Esophagus (tissue), 2 donors: ENCODE measurements around the gene SPDEF. TPM values are rescaled to one million over a fixed set of nuclear protein-coding genes. Genes with fewer than 3 reads are reported as not detected.

ENCODE experiments used
- H3K27ac ChIP-seq, 2 donors: one replicate each; pipeline ENCODE4 v1.5.1; 2013; ENCODE audit warnings: low read depth in 2 of 2, mild to moderate bottlenecking in 2 of 2, inconsistent platforms in 1 of 2, low read length in 1 of 2, moderate library complexity in 1 of 2
- H3K27me3 ChIP-seq, 2 donors: one replicate each; pipeline ENCODE4 v1.6.1; 2013; ENCODE audit warnings: low read length in 2 of 2, control low read depth in 1 of 2, mild to moderate bottlenecking in 1 of 2; ENCODE audit not compliant: insufficient read depth in 2 of 2, control insufficient read depth in 1 of 2
- H3K36me3 ChIP-seq, 2 donors: one replicate each; pipeline ENCODE4 v1.6.1; 2013; ENCODE audit warnings: low read length in 1 of 2; ENCODE audit not compliant: control insufficient read depth in 2 of 2, insufficient read depth in 2 of 2
- H3K4me1 ChIP-seq, 2 donors: one replicate each; pipeline ENCODE4 v1.6.1; 2013; ENCODE audit warnings: low read length in 1 of 2; ENCODE audit not compliant: control insufficient read depth in 2 of 2, insufficient read depth in 2 of 2
- H3K4me3 ChIP-seq, 2 donors: one replicate each; pipeline ENCODE4 v1.5.1; 2013; ENCODE audit warnings: low read length in 2 of 2, mild to moderate bottlenecking in 2 of 2, low read depth in 1 of 2, moderate library complexity in 1 of 2
- H3K9me3 ChIP-seq, 2 donors: one replicate each; pipeline ENCODE4 v1.6.1; 2013; ENCODE audit warnings: mild to moderate bottlenecking in 2 of 2, low read depth in 1 of 2, low read length in 1 of 2, moderate library complexity in 1 of 2; ENCODE audit not compliant: control insufficient read depth in 2 of 2, insufficient read depth in 1 of 2
- WGBS, 2 donors: extraction: QIAGEN DNeasy Blood & Tissue Kit; methylation state at CpG; one replicate each; pipeline ENCODE4 v1.1.7; 2013; 5-methylcytosine and 5-hydroxymethylcytosine counted together
- polyA plus RNA-seq, 2 donors: library from polyadenylated mRNA; stranded (reverse); fragments of 200-250 nt; gene quantifications; one replicate each; pipeline ENCODE4 v1.2.3, GENCODE V29; 2013
- donor health status: healthy with polysubstance abuse.
- donor health status: Bipolar disorder and iron deficiency.

Gene SPDEF
- polyA plus RNA-seq, 2 donors: 0.08 TPM

DNA sequence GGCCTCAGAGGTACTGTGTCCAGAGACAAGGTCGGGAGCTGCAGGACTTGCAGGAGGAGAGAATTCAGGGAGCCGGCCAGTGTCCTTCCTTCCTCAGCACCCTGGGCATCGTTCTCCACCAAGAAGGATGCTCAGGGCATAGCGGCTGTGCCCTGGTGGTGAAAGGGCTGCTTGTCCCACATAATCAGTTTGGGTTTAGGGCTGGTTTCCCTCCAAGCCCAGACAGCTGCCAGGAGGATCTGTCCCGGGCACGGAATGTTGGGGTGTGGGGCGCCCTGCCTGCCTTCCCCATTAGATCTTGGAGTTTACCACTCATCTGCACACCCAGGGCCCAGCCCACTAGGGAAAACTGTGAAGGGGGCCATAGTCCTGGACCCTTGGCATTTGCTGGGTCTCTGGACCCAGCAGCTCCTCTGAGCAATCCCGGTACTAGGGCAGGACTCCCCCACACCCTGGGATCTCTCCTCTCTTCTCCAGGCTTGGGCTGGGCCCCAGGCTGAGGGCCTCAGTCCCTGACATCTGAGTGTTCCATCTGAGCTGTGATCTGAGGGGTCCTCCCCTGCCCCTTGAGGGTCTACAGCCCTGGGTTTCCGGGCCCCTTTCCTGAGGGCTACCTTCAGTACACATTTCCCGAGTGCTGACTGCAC, 18.6 kb upstream of the SPDEF start:
- Histone ChIP-seq H3K9me3 (no peaks in the 10 kb centered on the region), H3K4me1 (peaks cover 0 to 2% of the 10 kb centered on the region in 2 donors), H3K27me3 (no peaks in the 10 kb centered on the region), H3K4me3 (no peak overlapping the region), H3K36me3 (no peaks in the 10 kb centered on the region), H3K27ac (no peak overlapping the region)
- 72 to 73% methylated on average over 10 of the region's 10 CpGs for WGBS, 2 donors

DNA sequence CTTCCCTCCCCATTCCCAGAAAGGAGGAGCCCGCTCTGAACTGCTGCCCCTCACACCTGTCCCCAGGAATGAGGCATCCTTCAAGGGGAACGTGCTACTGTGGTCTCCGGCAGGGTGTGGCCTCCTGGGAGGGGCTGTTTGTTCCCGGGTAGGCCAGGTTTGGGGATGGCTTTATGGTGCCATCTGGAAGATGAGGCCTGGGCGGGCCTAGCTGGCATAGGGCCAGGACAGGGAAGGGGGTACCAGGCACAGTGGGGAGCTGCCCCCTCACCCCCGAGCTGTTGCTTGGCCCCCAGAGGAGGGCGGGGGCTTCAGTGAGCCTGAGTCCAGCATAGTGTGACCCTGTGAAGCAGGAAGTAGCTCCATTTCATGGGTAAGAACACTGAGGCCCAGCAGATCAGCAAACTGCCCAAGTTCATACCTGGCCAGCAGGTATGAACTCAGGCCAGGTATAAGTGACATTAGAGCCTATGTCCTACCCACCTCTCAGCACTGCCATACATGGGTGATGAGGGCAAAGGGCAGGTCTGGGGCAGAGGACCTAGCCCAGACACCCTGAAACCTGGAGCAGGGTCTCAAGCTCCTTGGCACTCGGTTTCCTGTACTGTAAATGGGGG, 17.5 kb upstream of the SPDEF start:
- WGBS, 2 donors: 61 to 67% methylated on average over 8 of the region's 8 CpGs
- Histone ChIP-seq H3K4me1 (peaks cover 0 to 2% of the 10 kb centered on the region in 2 donors), H3K36me3 (no peaks in the 10 kb centered on the region), H3K27me3 (no peaks in the 10 kb centered on the region), H3K9me3 (no peaks in the 10 kb centered on the region), H3K27ac (no peak overlapping the region), H3K4me3 (no peak overlapping the region)

DNA sequence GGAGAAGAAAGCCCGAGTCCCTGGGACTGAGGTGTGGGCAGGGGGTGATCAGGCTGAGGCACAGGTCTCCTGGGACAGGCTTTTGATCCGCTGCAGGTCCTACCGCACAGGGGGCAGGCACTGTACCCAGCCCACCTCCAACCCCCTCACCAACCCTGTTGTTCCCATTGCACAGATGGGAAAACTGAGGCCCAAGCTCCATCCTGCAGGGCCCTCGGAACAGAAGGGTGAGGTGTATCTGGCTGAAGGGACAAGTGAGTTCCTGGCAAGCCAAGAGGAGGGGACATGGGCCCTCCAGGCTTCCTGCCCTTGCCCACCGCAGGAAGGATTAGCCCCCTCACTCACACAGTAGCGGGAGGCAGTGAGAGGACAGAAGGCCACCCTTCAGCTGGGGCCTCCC, 16.5 kb upstream of the SPDEF start:
- Histone ChIP-seq H3K36me3 (no peaks in the 10 kb centered on the region), H3K4me1 (peaks cover 0 to 2% of the 10 kb centered on the region in 2 donors), H3K4me3 (no peak overlapping the region), H3K27me3 (no peaks in the 10 kb centered on the region), H3K27ac (no peak overlapping the region), H3K9me3 (no peaks in the 10 kb centered on the region)
- WGBS, 2 donors: 86 to 88% methylated on average over 6 of the region's 6 CpGs

DNA sequence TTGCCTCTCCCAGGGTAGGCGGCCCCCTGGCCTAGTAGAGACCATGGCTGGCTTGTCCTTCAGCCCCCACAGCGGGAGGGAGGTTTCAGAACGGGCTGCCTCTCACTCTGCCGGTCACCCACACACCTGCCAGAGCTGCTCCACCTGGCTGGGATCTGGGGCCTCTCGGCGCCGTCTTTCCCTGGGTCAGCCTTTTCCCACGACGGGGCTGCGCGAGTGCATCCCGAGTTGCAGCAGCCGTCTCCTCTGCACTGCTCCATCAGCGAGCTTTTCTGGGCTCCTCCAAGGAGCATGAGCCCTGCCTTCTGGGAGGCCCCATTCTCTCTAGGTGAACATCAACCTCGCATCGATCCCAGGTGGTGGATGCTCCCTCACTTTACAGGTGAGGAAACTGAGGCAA, 15.9 kb upstream of the SPDEF start:
- WGBS, 2 donors: 75% methylated on average over 16 of the region's 16 CpGs
- Histone ChIP-seq H3K4me3 (no peak overlapping the region), H3K27ac (no peak overlapping the region), H3K4me1 (peaks cover 0 to 2% of the 10 kb centered on the region in 2 donors), H3K9me3 (no peaks in the 10 kb centered on the region), H3K36me3 (no peaks in the 10 kb centered on the region), H3K27me3 (no peaks in the 10 kb centered on the region)

DNA sequence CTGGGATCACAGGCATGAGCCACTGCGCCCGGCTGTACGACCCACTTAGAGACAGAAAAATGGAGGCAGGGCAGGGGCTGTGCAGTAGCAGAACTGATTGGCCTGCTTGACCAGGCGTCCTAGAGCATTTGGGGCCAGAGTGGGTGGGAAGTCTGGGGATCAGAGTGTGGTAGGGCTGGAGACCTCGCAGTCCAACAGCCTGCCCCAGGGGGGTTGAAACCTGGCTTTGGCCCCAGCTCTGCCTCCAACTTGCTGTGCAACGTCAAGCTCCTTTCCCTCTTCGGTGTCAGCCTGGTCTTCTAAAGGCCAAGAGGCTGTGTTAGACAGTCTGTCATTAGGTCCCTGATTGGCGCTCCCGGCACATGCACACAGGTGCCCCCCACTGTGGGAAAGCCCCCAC, 15.3 kb upstream of the SPDEF start:
- Histone ChIP-seq H3K4me1 (peaks cover 0 to 2% of the 10 kb centered on the region in 2 donors), H3K27me3 (no peaks in the 10 kb centered on the region), H3K27ac (no peak overlapping the region), H3K4me3 (no peak overlapping the region), H3K36me3 (no peaks in the 10 kb centered on the region), H3K9me3 (no peaks in the 10 kb centered on the region)
- WGBS, 2 donors: 73 to 78% methylated on average over 9 of the region's 9 CpGs

DNA sequence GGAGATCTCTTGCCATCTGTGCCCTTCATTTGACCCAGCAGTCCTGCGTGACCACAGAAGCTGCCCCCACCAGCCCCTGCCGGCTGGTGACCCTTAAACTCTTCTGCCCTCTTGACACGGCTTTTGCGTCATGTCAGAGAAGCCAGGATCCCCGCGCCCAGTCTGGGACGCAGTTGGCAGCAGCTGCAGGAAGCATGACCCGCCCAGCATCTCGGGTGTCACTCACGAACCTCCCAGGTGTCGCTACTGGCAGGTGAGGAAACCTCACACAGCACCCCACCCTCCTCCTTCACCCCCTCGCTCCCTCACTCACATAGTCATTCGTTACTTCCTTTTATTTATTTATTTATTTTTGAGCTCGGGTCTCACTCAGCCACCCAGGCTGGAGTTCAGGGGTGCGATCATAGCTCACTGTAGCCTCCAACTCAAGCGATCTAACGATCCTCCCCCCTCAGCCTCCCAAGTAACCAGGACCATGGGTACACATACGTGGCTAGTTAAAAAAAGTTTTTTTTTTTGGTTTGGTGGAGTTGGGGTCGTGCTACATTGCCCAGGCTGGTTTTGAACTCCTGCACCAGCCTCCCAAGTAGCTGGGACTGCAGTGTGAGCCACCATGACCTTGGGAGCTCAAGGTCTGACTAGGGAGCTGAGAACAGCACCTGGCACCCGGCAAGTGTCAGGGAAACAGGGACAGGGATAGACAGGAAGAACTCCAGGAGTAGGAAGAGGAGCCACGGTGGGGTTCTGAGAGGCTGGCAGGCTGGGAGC, 14.1 kb upstream of the SPDEF start:
- no peaks in the 10 kb centered on the region for H3K27me3 ChIP-seq
- no peak overlapping the region for H3K27ac ChIP-seq
- no peaks in the 10 kb centered on the region for H3K9me3 ChIP-seq
- H3K36me3 ChIP-seq: no peaks in the 10 kb centered on the region
- no peaks in the 10 kb centered on the region for H3K4me1 ChIP-seq
- no peak overlapping the region for H3K4me3 ChIP-seq
- WGBS, 2 donors: 57 to 66% methylated on average over 21 of the region's 21 CpGs

DNA sequence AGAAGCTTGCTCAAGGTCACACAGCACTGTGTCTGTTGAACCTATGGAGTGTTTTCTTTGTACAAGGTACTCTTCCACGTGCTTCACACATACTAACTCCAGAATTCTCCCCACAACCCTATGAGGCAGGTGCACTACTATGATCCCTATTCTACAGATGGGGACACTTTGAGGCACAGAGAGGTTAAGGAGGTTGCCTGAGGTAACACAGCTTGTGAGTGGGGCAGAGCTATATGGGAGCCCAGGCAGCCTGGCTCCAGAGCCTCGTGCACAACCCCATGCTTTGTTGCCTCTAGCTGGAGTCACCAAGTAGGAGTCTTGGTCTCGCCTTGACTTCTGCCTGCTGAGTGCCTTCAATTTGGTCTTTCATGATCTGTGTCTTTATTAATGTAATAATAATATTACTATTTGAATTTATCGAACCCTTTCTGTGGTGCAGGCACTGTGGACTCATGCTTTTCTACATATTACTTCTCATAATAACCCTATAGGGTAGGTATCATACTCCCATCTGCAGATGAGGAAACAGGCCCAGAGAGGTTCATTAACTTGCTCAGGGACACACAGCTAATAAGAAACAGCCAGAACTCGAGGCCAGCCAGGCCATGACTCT, 13.3 kb upstream of the SPDEF start:
- 77 to 78% methylated on average over 5 of the region's 5 CpGs for WGBS, 2 donors
- Histone ChIP-seq H3K4me1 (no peaks in the 10 kb centered on the region), H3K4me3 (no peak overlapping the region), H3K27me3 (no peaks in the 10 kb centered on the region), H3K9me3 (no peaks in the 10 kb centered on the region), H3K36me3 (no peaks in the 10 kb centered on the region), H3K27ac (no peak overlapping the region)

DNA sequence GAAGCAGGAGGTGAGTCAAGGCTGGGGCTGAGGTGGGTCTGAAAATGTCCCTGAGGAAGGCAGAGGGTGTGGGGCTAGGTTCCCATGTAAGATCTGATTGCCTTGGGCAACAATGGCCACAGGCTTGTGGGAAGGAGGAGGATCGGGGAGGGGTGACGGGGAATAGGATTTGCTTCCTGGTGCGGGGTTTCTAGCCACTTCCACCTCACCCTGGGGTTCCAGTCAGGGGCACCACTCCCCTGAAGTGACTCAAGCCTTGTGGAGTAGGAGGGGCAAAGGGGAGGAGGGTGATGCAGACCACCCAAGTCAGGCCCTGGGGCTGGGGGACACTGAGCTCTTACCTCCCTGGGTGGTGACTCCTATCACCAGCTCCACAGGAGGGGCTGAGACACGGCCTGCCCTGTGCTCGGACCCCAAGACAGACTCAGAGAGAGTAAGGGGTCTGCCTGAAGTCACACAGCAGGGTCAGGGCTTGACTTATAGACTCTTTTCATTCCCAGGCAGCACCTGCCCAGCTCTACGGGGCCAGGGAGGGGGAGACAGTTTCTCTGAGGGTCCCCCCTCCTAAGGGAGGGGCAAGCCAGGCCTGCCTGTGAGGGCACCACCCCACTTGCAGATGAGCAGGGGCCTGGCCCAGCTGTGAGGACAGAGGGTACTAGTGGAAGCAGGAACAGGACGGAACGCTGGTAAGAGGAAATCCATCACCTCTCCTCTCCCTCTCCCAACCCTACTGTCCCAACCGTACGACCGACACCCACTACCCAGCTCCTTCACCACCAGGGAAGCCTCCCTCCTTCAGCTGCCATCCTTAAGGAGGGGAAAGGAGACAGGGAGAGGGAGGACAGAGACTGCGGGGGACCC, 12.4 kb upstream of the SPDEF start:
- Histone ChIP-seq H3K27ac (no peak overlapping the region), H3K4me1 (no peaks in the 10 kb centered on the region), H3K27me3 (no peaks in the 10 kb centered on the region), H3K36me3 (no peaks in the 10 kb centered on the region), H3K9me3 (no peaks in the 10 kb centered on the region), H3K4me3 (no peak overlapping the region)
- 51 to 62% methylated on average over 12 of the region's 12 CpGs for WGBS, 2 donors
